K562 (cell line): ENCODE results near the gene NAIF1. TPM values are rescaled to one million over a fixed set of nuclear protein-coding genes. Genes with fewer than 3 reads are reported as not detected.

ENCODE experiments used
- ATF4 ChIP-seq: fragments of 450-650 bp; formaldehyde crosslinking; IDR thresholded peaks from 2 replicates; pipeline ENCODE4 v1.4.0; 2022; ENCODE audit warnings: mild to moderate bottlenecking, moderate library complexity
- BRF1 ChIP-seq: IDR thresholded peaks from 3 replicates; pipeline ENCODE4 v1.6.1; 2011; ENCODE audit warnings: borderline replicate concordance, mild to moderate bottlenecking; ENCODE audit not compliant: insufficient read length; ENCODE audit errors: extremely low read depth
- E2F3 ChIP-seq: fragments of 250-450 bp; sonication (Bioruptor Pico); IDR thresholded peaks from 2 replicates; pipeline ENCODE4 v1.4.0; 2020; ENCODE audit warnings: mild to moderate bottlenecking
- GATAD2B ChIP-seq: fragments of 450-650 bp; IDR thresholded peaks from 2 replicates; pipeline ENCODE4 v1.6.1; 2017; ENCODE audit warnings: mild to moderate bottlenecking, borderline replicate concordance
- GTF2A2 ChIP-seq: IDR thresholded peaks from 2 replicates; pipeline ENCODE4 v1.6.1; 2016; ENCODE audit warnings: mild to moderate bottlenecking, missing genetic modification characterization, missing compliant biosample characterization
- GTF2B ChIP-seq: IDR thresholded peaks from 2 replicates; pipeline ENCODE4 v1.6.1; 2011; ENCODE audit not compliant: insufficient read length; ENCODE audit errors: extremely low read depth
- JUND ChIP-seq, 2 experiments: IDR thresholded peaks; 2 replicates in 1 of 2; 3 replicates in 1 of 2; pipeline ENCODE4 v1.6.1; 2011; ENCODE audit warnings: borderline replicate concordance in 2 of 2, low read depth in 2 of 2, low read length in 2 of 2, improper control_type of control experiment in 1 of 2, missing biosample characterization in 1 of 2, missing genetic modification characterization in 1 of 2, missing genetic modification reagents in 1 of 2
- KAT7 ChIP-seq: sonication (generic); formaldehyde crosslinking; IDR thresholded peaks from 2 replicates; pipeline ENCODE4 v1.8.0; 2022; ENCODE audit warnings: missing genetic modification reagents, mild to moderate bottlenecking, borderline replicate concordance
- KLF1 ChIP-seq: fragments of 450-650 bp; IDR thresholded peaks from 2 replicates; pipeline ENCODE4 v1.6.1; 2016; ENCODE audit warnings: missing genetic modification characterization, missing compliant biosample characterization
- KLF10 ChIP-seq: fragments of 250-450 bp; sonication (Bioruptor Pico); IDR thresholded peaks from 2 replicates; pipeline ENCODE4 v1.6.1; 2021; ENCODE audit warnings: matching md5 sums
- NBN ChIP-seq: fragments of 450-650 bp; IDR thresholded peaks from 2 replicates; pipeline ENCODE4 v1.6.1; 2016; ENCODE audit warnings: low read depth, mild to moderate bottlenecking
- NEUROD1 ChIP-seq: fragments of 150-350 bp; IDR thresholded peaks from 2 replicates; pipeline ENCODE4 v1.6.1; 2014; ENCODE audit warnings: borderline replicate concordance, low read length, low read depth; ENCODE audit not compliant: partially characterized antibody
- PHF21A ChIP-seq: fragments of 450-650 bp; IDR thresholded peaks from 2 replicates; pipeline ENCODE4 v1.6.1; 2017; ENCODE audit warnings: low read depth, borderline replicate concordance
- POLR3G ChIP-seq: IDR thresholded peaks from 2 replicates; pipeline ENCODE4 v1.6.1; 2011; ENCODE audit not compliant: insufficient read length, insufficient replicate concordance; ENCODE audit errors: extremely low read depth
- PTTG1 ChIP-seq: fragments of 450-650 bp; IDR thresholded peaks from 2 replicates; pipeline ENCODE4 v1.6.1; 2016; ENCODE audit warnings: low read depth, mild to moderate bottlenecking, missing genetic modification characterization, missing compliant biosample characterization
- U2AF1 ChIP-seq: fragments of 200-400 bp; formaldehyde crosslinking; optimal IDR thresholded peaks from 2 replicates; pipeline ENCODE3; 2017; ENCODE audit warnings: mild to moderate bottlenecking, low read depth, low read length, moderate library complexity
- ZBTB17 ChIP-seq: fragments of 450-650 bp; formaldehyde crosslinking; IDR thresholded peaks from 2 replicates; pipeline ENCODE4 v1.4.0; 2020; ENCODE audit warnings: mild to moderate bottlenecking
- ZFP36 ChIP-seq: fragments of 150-350 bp; IDR thresholded peaks from 2 replicates; pipeline ENCODE4 v1.6.1; 2018; ENCODE audit warnings: low read length, low read depth; ENCODE audit not compliant: partially characterized antibody
- ZNF121 ChIP-seq: sonication (generic); formaldehyde crosslinking; conservative IDR thresholded peaks from 2 replicates; pipeline ENCODE4 v1.8.0; 2022; ENCODE audit warnings: missing genetic modification reagents
- ZNF174 ChIP-seq: fragments of 250-450 bp; sonication (Bioruptor Pico); IDR thresholded peaks from 2 replicates; pipeline ENCODE4 v1.4.0; 2020; ENCODE audit warnings: mild to moderate bottlenecking
- ZNF217 ChIP-seq: sonication (generic); formaldehyde crosslinking; IDR thresholded peaks from 2 replicates; pipeline ENCODE4 v1.8.0; 2022; ENCODE audit warnings: mild to moderate bottlenecking, missing genetic modification reagents
- ZNF696 ChIP-seq: fragments of 250-450 bp; sonication (Bioruptor Pico); conservative IDR thresholded peaks from 2 replicates; pipeline ENCODE4 v1.4.0; 2020; ENCODE audit warnings: mild to moderate bottlenecking, moderate library complexity
- ZNF75A ChIP-seq: fragments of 450-650 bp; formaldehyde crosslinking; IDR thresholded peaks from 2 replicates; pipeline ENCODE4 v1.4.0; 2020; ENCODE audit warnings: mild to moderate bottlenecking
- polyA plus RNA-seq, 8 experiments: library from polyadenylated mRNA; depleted of rRNA in 4 of 8; stranded (reverse) in 5 of 8; unstranded in 3 of 8; fragments of >200 nt; fragmentation: Nextera tagmentation in 2 of 8; fragmentation: Illumina TruSeq in 1 of 8; extraction: Ambion mirVana in 2 of 8; extraction: Trizol in 1 of 8; gene quantifications; 2 replicates each; pipeline versions ENCODE4 v1.2.1 to v1.2.3, GENCODE V29; 2011 to 2014; ENCODE audit warnings: inconsistent platforms in 1 of 8, missing spikeins in 1 of 8
- total RNA-seq, 7 experiments: library from RNA; depleted of rRNA in 6 of 7; stranded (reverse); fragments of >200 nt in 6 of 7; fragmentation: Illumina TruSeq in 2 of 7; extraction: Trizol in 2 of 7; gene quantifications; 2 replicates each; pipeline versions ENCODE4 v1.2.1 to v1.2.3, GENCODE V29; 2011 to 2021; ENCODE audit warnings: low replicate concordance in 1 of 7
- TF ChIP-seq, protein P1 (sequence below): fragments of 450-650 bp; IDR thresholded peaks from 2 replicates; pipeline ENCODE4 v1.6.1; 2016
- TF ChIP-seq, protein P2 (sequence below): fragments of 450-650 bp; formaldehyde crosslinking; IDR thresholded peaks from 2 replicates; pipeline ENCODE4 v1.4.0; 2020; ENCODE audit warnings: mild to moderate bottlenecking

Gene NAIF1
- total and polyA plus RNA-seq, 9 of the 15 experiments (the other 6 are each of a cell fraction or from before 2014, with no cell fraction given) = 4.8 to 26.6 (median 17.2) TPM

GRCh38 chr9:128115187-128116103, 48.3 kb upstream of the NAIF1 start (continued):
- 0 out of 2 replicates have a peak, but pooled peaks have one; percentile 15 for TF ChIP-seq ZBTB17
- TF ChIP-seq, protein P1, sequence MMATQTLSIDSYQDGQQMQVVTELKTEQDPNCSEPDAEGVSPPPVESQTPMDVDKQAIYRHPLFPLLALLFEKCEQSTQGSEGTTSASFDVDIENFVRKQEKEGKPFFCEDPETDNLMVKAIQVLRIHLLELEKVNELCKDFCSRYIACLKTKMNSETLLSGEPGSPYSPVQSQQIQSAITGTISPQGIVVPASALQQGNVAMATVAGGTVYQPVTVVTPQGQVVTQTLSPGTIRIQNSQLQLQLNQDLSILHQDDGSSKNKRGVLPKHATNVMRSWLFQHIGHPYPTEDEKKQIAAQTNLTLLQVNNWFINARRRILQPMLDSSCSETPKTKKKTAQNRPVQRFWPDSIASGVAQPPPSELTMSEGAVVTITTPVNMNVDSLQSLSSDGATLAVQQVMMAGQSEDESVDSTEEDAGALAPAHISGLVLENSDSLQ = peak; percentile 25; the same call in 1 of the 2 replicates
- no peak for TF ChIP-seq ZFP36
- TF ChIP-seq PHF21A = peak; percentile 83; the same call in 1 of the 2 replicates
- no peak for TF ChIP-seq ZNF696 (CRISPR knock-in tag)
- TF ChIP-seq U2AF1 = no peak
- TF ChIP-seq NBN = 0 out of 2 replicates have a peak, but pooled peaks have one; percentile 55
- TF ChIP-seq ZNF121 (CRISPR knock-in tag) = no peak
- TF ChIP-seq KLF1 = peak; percentile 45; the same call in 1 of the 2 replicates
- no peak for TF ChIP-seq GTF2B
- no peak for TF ChIP-seq ZNF75A (CRISPR knock-in tag)
- peak; percentile 83 for TF ChIP-seq NEUROD1
- TF ChIP-seq, protein P2, sequence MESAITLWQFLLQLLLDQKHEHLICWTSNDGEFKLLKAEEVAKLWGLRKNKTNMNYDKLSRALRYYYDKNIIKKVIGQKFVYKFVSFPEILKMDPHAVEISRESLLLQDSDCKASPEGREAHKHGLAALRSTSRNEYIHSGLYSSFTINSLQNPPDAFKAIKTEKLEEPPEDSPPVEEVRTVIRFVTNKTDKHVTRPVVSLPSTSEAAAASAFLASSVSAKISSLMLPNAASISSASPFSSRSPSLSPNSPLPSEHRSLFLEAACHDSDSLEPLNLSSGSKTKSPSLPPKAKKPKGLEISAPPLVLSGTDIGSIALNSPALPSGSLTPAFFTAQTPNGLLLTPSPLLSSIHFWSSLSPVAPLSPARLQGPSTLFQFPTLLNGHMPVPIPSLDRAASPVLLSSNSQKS (CRISPR knock-in tag) = no peak
- no peak for TF ChIP-seq KAT7 (CRISPR knock-in tag)
- TF ChIP-seq PTTG1 (tag) = no peak
- TF ChIP-seq E2F3 (CRISPR knock-in tag) = no peak
- no peak for TF ChIP-seq POLR3G
- TF ChIP-seq ATF4 = 0 out of 2 replicates have a peak, but pooled peaks have one; percentile 31
- TF ChIP-seq ZNF217 = no peak
- no peak for TF ChIP-seq GTF2A2 (tag)
- TF ChIP-seq GATAD2B = peak; percentile 93
- no peak for TF ChIP-seq KLF10 (CRISPR knock-in tag)
- peak; percentile 76 for TF ChIP-seq JUND (IDR thresholded peaks at IDR 0.05; ENCODE audit: borderline replicate concordance, low read depth, low read length)
- peak; percentile 50; the same call in 1 of the 3 replicates for TF ChIP-seq JUND (tag; IDR thresholded peaks at IDR 0.05; ENCODE audit: borderline replicate concordance, low read depth, low read length)
- no peak for TF ChIP-seq BRF1
- no peak for TF ChIP-seq ZNF174 (CRISPR knock-in tag)
